ENCODE measurements around the gene ITM2C.

ITM2C gene

DNA sequence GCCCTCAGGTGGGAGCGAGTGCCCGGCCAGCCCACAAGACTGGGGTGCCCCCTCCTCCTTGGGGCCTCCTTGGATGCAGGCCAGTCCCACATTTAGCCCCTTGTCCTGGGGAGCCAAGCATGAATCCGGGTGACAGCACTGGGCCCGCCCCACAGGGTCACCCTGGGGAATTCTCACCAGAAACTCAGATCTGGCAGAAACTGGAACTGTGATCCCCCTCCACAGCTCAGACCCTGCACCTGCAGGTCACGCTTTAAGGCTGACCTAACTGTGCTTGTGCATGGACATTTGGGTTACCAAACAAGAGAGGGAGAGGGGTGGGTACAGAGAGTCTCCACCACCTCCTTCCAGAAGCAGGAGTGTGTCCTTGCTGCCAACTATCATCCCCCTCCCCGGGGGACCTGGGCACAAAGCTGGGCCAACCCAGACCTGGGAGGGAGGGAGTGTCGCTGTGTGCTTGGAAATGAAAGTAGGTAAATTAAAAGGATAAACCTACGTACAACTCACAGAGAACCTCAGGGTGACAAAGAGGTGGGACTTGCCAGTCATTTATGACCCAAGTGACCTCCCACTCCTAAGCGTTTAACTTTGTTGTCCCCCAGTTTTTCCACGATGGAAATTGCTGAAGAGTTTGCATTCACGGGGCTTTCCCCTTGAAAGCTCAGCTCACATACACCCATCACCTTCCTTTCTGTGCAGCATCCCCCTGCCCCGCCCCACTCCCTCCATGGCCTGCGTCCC, 9.1 kb downstream of the ITM2C start:
- no peak for DNase-seq (ENCODE audit: low spot score)

GRCh38 chr2:230874456-230874855, 9.7 kb downstream of the ITM2C start:
- DNase-seq (ENCODE audit: low spot score), result no peak

- DNase-seq (ENCODE audit: low spot score), result no peak
Measured at GRCh38 chr2:230874876-230875275, 10.1 kb downstream of the ITM2C start.

- DNase-seq (ENCODE audit: low spot score), result no peak
Measured at GRCh38 chr2:230875347-230876315, 10.9 kb downstream of the ITM2C start.

DNA sequence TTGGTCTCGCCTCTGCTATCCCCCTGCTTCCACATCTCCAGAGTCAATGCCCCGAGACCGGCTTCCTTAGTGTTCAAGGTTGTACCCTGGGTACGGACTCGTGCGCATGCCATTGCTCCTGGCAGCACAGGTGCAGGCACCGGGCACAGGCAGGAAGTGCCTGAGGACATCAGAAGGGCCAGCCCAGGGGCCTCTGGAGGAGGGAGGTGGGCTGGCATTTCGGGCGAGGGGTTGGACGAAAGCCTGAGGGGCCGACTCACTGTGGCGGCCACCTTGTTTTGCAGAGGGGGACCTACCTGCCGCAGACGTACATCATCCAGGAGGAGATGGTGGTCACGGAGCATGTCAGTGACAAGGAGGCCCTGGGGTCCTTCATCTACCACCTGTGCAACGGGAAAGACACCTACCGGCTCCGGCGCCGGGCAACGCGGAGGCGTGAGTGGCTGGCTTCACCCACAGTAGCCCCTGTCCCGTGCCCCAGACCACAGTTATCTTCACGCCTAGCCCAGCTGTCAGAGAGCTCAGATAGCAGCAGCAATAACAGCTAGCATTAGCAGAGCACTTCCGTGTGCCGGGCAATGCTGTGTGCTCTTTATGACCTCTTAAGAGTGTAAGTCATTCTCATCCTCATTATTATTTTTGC, 12.5 kb downstream of the ITM2C start:
- DNase-seq (ENCODE audit: low spot score), result no peak

DNA sequence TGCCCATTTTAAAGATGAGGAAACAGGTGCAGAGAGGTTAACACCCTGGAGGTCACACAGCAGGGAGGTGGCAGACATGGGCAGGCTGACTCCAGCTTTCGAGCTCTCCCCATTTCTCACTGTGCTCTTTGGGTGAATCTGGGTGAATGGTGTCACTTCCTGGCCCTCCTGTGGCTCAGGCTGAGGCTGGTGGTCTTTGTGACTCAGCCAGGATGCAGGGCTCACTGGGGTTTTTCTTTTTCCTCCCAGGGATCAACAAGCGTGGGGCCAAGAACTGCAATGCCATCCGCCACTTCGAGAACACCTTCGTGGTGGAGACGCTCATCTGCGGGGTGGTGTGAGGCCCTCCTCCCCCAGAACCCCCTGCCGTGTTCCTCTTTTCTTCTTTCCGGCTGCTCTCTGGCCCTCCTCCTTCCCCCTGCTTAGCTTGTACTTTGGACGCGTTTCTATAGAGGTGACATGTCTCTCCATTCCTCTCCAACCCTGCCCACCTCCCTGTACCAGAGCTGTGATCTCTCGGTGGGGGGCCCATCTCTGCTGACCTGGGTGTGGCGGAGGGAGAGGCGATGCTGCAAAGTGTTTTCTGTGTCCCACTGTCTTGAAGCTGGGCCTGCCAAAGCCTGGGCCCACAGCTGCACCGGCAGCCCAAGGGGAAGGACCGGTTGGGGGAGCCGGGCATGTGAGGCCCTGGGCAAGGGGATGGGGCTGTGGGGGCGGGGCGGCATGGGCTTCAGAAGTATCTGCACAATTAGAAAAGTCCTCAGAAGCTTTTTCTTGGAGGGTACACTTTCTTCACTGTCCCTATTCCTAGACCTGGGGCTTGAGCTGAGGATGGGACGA, 13.2 kb downstream of the ITM2C start:
- no peak for DNase-seq (ENCODE audit: low spot score)

- DNase-seq (ENCODE audit: low spot score), result no peak
Measured at GRCh38 chr2:230878599-230879188, 14.0 kb downstream of the ITM2C start.

GRCh38 chr2:230879271-230879882, 14.6 kb downstream of the ITM2C start:
- DNase-seq (ENCODE audit: low spot score), result peak; percentile 50

DNA sequence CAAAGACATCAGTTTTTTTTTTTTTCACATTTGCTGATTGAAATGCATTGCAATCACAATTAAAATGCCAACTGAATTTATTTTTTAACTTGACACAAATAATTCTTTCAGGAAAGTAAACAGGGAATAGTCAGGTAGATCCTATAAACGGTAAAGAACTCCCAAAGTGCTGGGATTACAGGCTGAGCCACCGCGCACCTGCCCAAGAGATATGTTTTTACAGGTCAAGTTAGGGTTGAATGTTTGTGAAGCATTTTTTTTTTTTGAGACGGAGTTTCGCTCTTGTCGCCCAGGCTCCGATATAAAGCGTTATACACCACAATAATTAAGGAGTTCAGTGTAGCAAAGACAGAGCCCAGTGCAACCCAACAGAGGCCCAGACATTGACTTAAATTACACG, 15.1 kb downstream of the ITM2C start:
- DNase-seq (ENCODE audit: low spot score), result peak; percentile 3

DNA sequence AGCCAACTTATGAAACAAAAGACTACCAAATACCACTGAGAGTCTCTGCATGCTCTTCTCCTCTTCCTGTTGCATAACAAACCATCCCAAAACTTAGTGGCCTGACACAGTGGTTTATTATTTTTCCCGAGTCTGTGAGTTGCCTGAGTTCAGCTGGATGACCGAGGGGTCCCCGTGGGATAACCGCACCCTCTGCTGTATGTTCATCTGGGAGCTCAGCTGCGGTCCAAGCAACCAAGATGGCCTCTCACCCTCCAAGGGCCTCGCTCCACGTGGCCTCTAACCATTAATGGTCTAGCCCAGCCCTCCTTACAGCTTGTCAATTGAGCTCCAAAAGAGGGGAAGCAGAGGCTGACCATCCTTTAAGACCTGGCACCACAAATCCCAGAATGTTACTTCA, 17.1 kb downstream of the ITM2C start:
- DNase-seq (ENCODE audit: low spot score), result peak; percentile 20

GRCh38 chr2:230885463-230886130, 20.9 kb downstream of the ITM2C start:
- DNase-seq (ENCODE audit: low spot score), result no peak

GRCh38 chr2:230886206-230886605, 21.5 kb downstream of the ITM2C start:
- DNase-seq (ENCODE audit: low spot score), result no peak

GRCh38 chr2:230886671-230887071, 21.9 kb downstream of the ITM2C start:
- DNase-seq (ENCODE audit: low spot score), result no peak

DNA sequence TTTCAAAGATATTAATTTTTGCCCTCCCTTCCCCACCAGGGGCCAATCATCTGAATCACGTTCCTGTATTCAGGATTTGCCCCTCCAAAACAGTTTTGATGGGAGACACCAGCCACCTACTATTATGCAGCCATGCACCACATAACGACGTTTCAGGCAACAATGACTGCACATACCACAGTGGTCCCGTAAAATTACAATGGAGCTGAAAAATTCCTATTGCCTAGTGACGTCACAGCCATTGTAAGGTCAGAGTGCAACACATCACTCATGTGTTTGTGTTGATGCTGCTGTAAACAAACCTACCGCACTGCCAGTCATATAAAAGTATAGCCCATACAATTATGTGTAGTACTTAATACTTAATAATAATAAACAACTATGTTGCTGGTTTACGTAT, 22.6 kb downstream of the ITM2C start:
- DNase-seq (ENCODE audit: low spot score), result no peak

DNA sequence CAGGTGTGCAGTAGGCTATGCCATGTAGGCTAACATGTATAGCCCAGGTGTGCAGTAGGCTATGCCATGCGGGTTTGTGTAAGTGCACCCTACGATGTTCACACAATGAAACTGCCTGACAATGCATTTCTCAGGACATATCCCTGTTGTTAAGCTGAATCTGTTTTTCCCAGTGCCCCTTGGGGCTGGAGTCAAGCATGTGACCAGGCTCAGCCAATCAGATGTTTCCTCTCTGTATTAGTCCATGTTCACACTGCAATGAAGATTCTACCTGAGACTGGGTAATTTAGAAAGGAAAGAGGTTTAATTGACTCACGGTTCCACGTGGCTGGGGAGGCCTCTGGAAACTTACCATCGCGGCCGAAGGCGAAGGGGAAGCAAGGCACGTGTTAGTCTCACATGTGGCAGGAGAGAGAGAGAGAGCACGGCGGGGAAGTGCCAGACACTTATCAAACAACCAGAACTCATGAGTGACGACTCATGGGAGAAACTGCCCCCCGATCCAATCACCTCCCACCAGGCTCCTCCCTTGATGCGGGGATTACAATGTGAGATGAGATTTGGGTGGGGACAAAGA, 24.2 kb downstream of the ITM2C start:
- peak; percentile 14 for DNase-seq (ENCODE audit: low spot score)

GRCh38 chr2:230889911-230890601, 25.3 kb downstream of the ITM2C start:
- peak; percentile 42 for DNase-seq (ENCODE audit: low spot score)

DNA sequence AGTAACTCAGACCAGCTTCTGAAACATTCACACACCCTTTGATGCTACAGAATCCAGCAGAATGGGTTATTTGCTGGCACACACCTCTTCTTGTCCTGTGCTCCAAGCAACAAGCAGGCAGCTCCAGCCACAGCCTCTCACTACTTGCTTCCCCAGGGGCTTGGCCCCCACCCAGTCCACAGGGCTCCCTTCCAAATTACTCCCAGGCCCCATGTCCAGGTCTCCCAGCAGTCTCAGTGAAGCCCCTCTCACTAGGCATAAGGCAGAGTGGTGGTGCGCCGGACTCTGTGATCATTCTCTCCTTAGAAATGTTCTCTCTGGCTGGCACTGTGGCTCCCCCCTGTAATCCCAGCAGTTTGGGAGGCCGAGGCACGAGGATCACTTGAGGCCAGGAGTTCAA, 25.9 kb downstream of the ITM2C start:
- peak; percentile 37 for DNase-seq (ENCODE audit: low spot score)

GRCh38 chr2:230891064-230891463, 26.3 kb downstream of the ITM2C start:
- peak; percentile 2 for DNase-seq (ENCODE audit: low spot score)

GRCh38 chr2:230891509-230891908, 26.8 kb downstream of the ITM2C start:
- DNase-seq (ENCODE audit: low spot score), result peak; percentile 53
